A673 (cell line): ENCODE measurements around the gene C17orf113.

Experiments used
- EZH2 ChIP-seq: fragments of 200-600 bp; sonication (generic); IDR thresholded peaks from 2 replicates; pipeline ENCODE4 v1.6.1; 2017; ENCODE audit warnings: borderline replicate concordance, low read depth, mild to moderate bottlenecking, mixed read lengths, antibody characterized with exemption, low read length; ENCODE audit not compliant: poor library complexity, severe bottlenecking
- TF ChIP-seq, protein P1 (sequence below): fragments of 300-800, 200-600 bp; sonication (generic); conservative IDR thresholded peaks from 2 replicates; pipeline ENCODE4 v1.5.1; 2017; ENCODE audit warnings: low read depth, mild to moderate bottlenecking, antibody characterized with exemption, low read length, moderate library complexity, mixed read lengths

DNA sequence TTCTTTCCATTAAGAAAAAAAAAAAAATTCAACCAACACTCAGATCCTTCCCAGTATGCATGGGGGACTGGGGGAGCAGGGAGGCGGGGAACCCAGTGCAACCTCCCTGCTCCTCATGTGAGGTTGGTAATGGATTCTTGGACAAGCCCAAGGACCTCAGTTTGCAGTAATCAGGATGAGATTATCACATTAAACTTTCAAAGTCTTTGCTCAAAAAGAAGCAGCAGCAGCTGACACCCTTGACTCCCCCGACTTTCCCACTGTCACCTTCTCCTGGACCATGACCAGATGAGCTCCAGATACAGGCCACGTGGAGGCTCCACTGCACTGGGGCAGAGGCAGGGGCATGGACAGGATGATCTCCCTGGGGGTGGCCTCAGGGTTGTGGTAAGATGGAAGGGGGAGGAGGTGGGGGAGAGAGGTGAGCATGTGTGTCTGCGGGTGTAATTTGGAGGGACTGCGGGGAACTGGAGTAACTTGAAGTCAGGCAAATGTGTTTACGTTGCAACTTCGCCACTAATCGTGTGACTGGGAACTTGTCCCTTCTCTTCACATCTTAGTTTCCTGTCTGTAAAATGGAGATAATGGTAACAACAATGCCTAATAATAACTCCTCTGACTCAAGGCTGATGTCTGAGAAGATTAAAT, 28.1 kb upstream of the C17orf113 start:
- TF ChIP-seq, protein P1, sequence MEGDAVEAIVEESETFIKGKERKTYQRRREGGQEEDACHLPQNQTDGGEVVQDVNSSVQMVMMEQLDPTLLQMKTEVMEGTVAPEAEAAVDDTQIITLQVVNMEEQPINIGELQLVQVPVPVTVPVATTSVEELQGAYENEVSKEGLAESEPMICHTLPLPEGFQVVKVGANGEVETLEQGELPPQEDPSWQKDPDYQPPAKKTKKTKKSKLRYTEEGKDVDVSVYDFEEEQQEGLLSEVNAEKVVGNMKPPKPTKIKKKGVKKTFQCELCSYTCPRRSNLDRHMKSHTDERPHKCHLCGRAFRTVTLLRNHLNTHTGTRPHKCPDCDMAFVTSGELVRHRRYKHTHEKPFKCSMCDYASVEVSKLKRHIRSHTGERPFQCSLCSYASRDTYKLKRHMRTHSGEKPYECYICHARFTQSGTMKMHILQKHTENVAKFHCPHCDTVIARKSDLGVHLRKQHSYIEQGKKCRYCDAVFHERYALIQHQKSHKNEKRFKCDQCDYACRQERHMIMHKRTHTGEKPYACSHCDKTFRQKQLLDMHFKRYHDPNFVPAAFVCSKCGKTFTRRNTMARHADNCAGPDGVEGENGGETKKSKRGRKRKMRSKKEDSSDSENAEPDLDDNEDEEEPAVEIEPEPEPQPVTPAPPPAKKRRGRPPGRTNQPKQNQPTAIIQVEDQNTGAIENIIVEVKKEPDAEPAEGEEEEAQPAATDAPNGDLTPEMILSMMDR = no peak
- TF ChIP-seq EZH2 = no peak
